RPMI8226 (cell line): ENCODE results near the gene PSMB3.
A peak's percentile ranks its signal among the peaks of the same experiment; 100 is the strongest.

Experiments used
- DNase-seq: peaks from one replicate; pipeline ENCODE4 v3.0.0-alpha.2; 2015

Gene PSMB3

DNA sequence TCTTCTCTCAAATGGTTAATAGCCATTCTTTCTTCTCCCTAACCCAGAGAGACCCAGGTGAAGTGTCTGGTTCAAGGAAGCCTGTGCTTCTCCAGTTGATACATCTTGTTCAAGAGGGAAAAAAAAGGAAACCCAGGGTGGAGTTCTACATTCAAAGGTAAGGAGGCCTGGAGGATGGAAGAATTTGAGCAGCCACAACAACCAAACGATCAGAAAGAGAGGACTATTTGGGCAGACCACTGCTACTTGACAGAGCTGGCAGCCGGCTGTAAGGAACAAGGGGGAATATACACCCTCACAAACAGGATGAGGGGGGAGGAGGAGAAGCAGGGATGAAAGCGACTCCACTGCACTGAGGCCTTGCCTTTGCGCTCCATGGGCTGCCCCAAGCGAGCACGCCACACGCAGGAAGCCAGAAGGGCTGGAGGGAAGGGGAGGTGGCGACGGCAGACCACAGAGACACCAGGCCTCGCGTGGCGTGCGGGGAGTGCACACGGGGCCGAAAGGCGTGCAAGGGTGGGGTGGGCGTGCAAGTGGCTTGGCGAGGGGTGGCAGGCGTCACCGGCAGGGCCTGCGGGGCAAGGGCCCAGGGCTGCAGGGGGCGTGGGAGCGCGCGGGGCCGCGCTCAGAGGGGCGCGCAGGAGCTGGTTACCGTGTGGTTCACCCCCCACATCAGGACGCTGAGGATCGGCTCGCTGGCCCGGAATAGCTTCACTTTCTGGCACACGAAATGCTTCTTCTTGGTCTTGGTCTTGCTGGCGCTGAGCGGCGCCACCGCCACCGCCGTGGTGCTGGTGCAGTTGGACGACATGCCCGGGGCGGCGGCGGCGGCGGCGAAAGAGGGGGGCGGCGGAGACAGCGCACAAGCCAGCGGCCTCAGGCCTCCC, 46.3 kb downstream of the PSMB3 start:
- DNase-seq, result peak; percentile 59

DNA sequence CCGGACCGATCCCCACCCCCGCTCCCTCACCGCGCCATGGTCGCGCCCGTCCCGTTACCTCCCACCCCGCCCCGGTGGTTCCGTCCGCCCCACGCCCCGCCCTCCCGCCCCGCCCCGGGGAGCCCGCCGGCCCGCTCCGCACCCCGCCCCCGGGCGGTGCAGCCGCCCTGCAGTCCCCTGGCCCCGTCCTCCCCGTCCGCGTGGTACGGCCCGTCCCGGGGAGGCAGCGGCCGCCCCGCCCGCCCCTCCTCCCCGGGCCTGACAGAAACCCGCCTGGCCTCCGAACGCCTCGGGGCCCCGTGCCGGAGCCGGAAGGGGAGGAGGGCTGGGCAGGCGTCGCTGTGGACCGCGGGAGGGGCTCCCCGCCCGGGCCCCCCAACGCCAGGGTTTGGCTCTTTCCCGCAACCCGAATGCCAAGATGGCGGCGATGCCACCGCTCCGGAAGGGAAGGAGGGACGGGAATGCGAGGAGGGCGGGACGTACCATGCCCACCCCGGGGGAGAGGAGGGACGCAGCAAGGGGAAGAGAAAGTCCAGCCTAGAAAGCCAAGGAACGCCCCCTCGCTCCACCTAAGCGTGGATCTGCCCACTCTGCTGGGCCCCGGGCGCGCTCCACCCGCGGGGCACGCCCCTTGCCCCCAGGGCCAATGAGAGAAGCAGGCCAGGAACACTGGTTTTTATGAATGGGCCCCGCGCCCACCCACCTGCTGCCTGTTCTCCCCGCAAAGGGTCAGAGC, 47.1 kb downstream of the PSMB3 start, which contains the start of gene PIP4K2B:
PIP4K2B (minus strand) TSS at position 56 of the 736 bp plus-strand sequence. CDS start 132 bp downstream, outside the sequence.
- DNase-seq, result peak; percentile 96

DNA sequence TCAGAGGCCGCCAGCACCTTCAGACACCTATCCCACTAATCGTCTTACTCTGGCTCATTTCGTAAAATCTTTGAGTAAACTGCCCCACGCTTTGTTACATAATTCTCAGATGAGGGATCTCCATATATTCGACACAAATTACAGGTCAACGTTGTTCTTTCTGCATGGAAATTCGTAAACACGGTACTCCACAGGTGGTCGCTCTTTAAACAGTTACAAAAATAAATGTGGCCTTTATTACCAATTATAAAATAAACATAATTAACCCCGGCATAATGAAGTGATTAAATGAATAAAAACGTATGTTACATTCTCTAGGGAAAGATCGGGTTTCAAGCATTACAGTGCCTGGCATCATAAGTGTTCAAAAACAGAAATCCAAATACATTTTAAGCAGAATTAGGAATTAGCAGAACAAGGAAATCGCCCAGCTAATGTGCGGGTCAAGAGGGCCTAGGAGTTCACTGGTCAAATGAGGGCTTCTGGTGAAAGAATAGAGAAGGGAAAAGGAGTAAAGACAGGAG, 47.8 kb downstream of the PSMB3 start:
- DNase-seq, result no peak

DNA sequence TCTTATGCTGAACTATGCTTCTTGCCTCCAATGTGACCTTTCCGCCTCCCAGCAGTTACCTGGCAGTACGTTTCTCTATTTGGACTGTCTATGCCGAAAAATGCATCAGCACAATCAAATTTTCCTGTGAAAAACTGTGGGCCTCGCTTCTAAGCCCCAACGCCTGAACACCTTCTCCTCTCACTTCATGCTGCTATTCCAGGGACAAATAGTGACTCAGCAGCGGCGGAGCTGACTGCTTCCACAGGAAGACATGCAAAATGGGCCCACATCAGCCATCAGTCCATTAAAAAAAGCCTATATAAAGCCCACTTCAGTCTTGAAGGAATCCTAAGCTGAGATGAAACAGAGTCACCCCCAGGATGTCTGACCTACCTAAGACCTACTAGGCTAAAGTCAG, 57.3 kb downstream of the PSMB3 start:
- DNase-seq, result no peak
